Neural progenitor cell (in vitro differentiated cells): ENCODE data around the gene ATP8B4.

Source experiments
- CTCF ChIP-seq: fragments of 200-600 bp; sonication (generic); IDR thresholded peaks from 2 replicates; pipeline ENCODE4 v1.5.1; 2017; ENCODE audit warnings: antibody characterized with exemption, mild to moderate bottlenecking
- EZH2 ChIP-seq: fragments of 200-600 bp; sonication (generic); IDR thresholded peaks from 2 replicates; pipeline ENCODE4 v1.6.1; 2017; ENCODE audit warnings: antibody characterized with exemption, mild to moderate bottlenecking, moderate library complexity
- EZH2phosphoT487 ChIP-seq: fragments of 200-600 bp; sonication (generic); IDR thresholded peaks from 2 replicates; pipeline ENCODE4 v1.6.1; 2017; ENCODE audit warnings: antibody characterized with exemption

GRCh38 chr15:49848807-49849206, 270.2 kb downstream of the ATP8B4 start:
- TF ChIP-seq CTCF (no peak), EZH2 (no peak), EZH2phosphoT487 (no peak)
